ENCODE measurements around the gene TMEM139.

Gene TMEM139

DNA sequence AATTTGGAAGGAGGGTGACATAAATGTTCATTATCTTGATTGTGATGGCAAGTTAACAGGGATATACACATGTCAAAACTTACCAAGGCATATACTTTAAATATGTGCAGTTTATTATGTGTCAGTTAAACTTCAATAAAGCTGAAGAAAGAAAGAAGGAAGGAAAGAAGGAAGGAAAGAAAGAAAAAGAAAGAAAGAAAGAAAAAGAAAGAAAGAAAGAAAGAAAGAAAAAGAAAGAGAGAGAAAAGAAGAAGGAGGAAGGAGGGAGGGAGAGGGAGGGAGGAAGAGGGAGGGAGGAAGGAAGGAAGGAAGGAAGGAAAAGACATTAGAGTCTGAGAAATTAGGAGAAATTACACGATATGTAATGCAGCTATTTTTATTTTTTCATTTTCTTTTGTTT, 37.4 kb upstream of the TMEM139 start:
- TF ChIP-seq, protein P1, sequence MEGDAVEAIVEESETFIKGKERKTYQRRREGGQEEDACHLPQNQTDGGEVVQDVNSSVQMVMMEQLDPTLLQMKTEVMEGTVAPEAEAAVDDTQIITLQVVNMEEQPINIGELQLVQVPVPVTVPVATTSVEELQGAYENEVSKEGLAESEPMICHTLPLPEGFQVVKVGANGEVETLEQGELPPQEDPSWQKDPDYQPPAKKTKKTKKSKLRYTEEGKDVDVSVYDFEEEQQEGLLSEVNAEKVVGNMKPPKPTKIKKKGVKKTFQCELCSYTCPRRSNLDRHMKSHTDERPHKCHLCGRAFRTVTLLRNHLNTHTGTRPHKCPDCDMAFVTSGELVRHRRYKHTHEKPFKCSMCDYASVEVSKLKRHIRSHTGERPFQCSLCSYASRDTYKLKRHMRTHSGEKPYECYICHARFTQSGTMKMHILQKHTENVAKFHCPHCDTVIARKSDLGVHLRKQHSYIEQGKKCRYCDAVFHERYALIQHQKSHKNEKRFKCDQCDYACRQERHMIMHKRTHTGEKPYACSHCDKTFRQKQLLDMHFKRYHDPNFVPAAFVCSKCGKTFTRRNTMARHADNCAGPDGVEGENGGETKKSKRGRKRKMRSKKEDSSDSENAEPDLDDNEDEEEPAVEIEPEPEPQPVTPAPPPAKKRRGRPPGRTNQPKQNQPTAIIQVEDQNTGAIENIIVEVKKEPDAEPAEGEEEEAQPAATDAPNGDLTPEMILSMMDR (IDR thresholded peaks at IDR 0.05; ENCODE audit: low read depth, low read length) = no peak
- DNase-seq (ENCODE audit: low read depth, low spot score) = no peak
- in situ Hi-C loops (cut with HindIII; ENCODE audit: low sequenced_read_pairs) = no loop called here
- no peak overlapping the region for H3K4me3 ChIP-seq (ENCODE audit: low read depth, low read length)

DNA sequence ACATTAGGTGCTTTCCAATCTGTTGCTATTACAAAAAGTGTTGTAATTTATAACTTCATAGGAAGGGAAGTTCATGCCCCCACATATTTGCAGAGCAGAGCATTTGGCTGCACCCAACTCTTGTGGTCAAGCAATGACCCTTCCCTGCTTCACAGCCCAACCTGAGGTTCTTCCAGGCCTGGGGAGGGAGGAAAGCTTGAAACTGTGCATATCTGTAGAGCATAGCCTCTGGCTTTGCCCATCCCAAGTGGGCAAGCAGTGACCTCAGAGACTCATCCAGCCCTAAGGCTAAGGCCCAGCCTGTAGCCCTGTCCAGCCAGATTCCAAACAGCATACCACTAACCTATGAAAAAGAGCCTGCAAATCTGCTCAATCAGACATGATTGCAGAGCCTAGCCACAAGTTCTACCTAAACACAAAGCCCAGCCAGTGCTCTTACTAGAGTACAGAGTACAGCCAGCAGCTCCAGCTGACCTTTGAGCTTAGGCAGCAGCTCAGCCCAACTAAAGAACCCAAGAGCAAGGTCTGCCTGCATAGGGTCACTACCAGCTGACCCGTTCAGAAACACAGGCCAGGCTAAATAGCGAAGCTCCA, 35.9 kb upstream of the TMEM139 start:
- in situ Hi-C loops (cut with HindIII; ENCODE audit: low sequenced_read_pairs) = no loop called here
- DNase-seq (ENCODE audit: low read depth, low spot score) = no peak
- TF ChIP-seq, protein P1 (IDR thresholded peaks at IDR 0.05; ENCODE audit: low read depth, low read length) = no peak
- no peak overlapping the region for H3K4me3 ChIP-seq (ENCODE audit: low read depth, low read length)

DNA sequence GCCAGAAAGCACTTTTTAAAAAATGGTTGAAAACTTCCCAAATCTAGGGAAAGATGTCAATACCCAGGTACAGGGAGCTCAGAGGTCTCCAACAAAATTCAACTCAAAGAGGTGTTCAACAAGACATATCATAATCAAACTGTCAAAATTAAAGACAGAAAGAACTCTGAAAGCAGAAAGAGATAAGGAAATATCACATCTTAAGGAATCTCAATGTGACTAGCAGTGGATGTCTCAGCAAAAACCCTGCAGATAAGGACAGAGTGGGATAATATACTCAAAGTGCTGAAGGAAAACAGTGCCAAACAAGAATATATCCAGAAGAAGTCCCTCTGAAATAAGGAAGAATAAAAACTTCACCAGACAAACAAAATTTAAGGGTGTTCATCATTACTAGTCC, 34.6 kb upstream of the TMEM139 start:
- TF ChIP-seq, protein P1 (IDR thresholded peaks at IDR 0.05; ENCODE audit: low read depth, low read length) = no peak
- in situ Hi-C loops (cut with HindIII; ENCODE audit: low sequenced_read_pairs) = no loop called here
- H3K4me3 ChIP-seq (ENCODE audit: low read depth, low read length) = no peak overlapping the region
- DNase-seq (ENCODE audit: low read depth, low spot score) = no peak

DNA sequence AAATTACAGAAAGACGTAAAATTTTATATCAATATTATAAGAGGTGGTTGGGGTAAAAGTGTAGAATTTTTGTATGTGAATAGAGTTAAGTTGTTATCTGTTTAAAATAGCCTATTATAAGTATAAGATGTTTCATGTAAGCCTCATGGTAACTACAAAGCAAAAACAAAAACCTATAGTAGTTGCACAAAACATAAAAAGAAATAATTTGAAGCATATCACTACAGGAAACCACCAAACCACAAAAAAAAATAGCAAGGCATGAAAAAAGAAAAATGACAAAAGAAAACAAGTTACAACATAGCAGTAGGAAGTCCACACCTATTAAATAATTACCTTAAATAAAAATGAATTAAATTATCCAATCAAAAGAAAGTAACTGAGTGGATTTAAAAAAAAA, 33.9 kb upstream of the TMEM139 start:
- no peak overlapping the region for H3K4me3 ChIP-seq (ENCODE audit: low read depth, low read length)
- in situ Hi-C loops (cut with HindIII; ENCODE audit: low sequenced_read_pairs) = no loop called here
- TF ChIP-seq, protein P1 (IDR thresholded peaks at IDR 0.05; ENCODE audit: low read depth, low read length) = no peak
- no peak for DNase-seq (ENCODE audit: low read depth, low spot score)

DNA sequence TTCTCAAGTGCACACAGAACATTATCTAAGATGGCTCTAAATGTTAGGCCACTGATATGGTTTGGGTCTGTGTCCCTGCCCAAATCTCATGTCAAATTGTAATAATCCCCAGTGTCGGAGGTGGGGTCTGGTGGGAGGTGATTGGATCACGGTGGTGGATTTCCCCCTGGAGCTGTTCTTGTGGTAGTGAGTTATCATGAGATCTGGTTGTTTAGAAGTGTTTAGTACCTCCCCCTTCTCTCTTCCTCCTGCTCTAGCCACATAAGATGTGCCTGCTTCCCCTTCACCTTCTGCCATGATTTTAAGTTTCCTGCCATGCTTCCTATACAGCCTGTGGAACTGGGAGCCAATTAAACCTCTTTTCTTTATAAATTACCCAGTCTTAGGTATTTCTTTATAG, 32.8 kb upstream of the TMEM139 start:
- in situ Hi-C loops (cut with HindIII; ENCODE audit: low sequenced_read_pairs) = no loop called here
- no peak for DNase-seq (ENCODE audit: low read depth, low spot score)
- TF ChIP-seq, protein P1 (IDR thresholded peaks at IDR 0.05; ENCODE audit: low read depth, low read length) = no peak
- no peak overlapping the region for H3K4me3 ChIP-seq (ENCODE audit: low read depth, low read length)

GRCh38 chr7:143255564-143255963, 29.2 kb upstream of the TMEM139 start:
- no peak for DNase-seq (ENCODE audit: low read depth, low spot score)
- no peak overlapping the region for H3K4me3 ChIP-seq (ENCODE audit: low read depth, low read length)
- TF ChIP-seq, protein P1 (IDR thresholded peaks at IDR 0.05; ENCODE audit: low read depth, low read length) = no peak
- in situ Hi-C loops (cut with HindIII; ENCODE audit: low sequenced_read_pairs) = no loop called here

- TF ChIP-seq, protein P1 (IDR thresholded peaks at IDR 0.05; ENCODE audit: low read depth, low read length) = no peak
- no peak overlapping the region for H3K4me3 ChIP-seq (ENCODE audit: low read depth, low read length)
- no peak for DNase-seq (ENCODE audit: low read depth, low spot score)
- in situ Hi-C loops (cut with HindIII; ENCODE audit: low sequenced_read_pairs) = no loop called here
Observed at GRCh38 chr7:143256325-143256724, 28.4 kb upstream of the TMEM139 start.

Data from astrocyte of the spinal cord (primary cell).